ENCODE data around the gene PIRT. TPM values are rescaled to one million over a fixed set of nuclear protein-coding genes. Genes with fewer than 3 reads are reported as not detected.

PIRT gene
- total RNA-seq, 4 donors from 2014 or later: not detected

DNA sequence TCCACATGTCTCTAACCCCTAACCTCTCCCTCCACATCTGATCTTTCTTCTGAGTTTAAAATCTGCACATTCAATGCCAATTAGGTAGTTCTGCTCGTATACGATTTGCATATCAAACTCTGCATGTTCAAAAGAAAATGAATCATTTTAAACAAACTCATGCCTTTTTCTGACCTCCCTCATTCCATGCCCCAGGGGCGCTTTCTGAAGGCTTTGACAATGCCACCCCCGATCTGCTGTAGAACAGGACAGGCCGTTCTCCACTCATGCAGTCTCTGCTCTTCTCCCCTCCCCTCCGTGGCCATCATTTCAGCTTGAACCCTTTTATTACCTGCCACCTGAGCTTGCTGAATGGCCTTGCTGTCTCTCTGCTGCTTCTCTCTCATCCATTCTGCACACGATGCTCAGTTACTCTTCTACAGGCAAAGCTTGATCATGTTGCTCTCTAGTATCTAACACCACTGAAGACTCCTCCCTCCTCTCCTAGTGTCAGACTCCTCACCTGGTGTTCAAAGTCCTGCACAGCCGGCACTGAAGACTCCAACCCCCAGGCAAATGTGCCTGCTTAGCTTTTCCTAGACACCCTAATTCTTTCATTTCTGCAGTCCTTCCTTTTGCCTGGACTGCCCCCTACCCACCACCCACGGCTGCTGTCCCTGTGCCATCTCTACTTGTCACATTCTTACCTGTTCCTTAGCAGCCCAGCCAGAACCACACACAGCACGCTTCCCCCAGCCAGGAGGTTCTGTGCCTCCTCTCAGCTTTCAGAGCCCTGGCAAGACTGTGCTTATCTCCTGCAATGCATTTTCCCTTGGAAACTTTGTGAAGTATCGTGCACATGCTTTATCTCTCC is 40.2 kb downstream of the PIRT start:
- TF ChIP-seq, protein P1, sequence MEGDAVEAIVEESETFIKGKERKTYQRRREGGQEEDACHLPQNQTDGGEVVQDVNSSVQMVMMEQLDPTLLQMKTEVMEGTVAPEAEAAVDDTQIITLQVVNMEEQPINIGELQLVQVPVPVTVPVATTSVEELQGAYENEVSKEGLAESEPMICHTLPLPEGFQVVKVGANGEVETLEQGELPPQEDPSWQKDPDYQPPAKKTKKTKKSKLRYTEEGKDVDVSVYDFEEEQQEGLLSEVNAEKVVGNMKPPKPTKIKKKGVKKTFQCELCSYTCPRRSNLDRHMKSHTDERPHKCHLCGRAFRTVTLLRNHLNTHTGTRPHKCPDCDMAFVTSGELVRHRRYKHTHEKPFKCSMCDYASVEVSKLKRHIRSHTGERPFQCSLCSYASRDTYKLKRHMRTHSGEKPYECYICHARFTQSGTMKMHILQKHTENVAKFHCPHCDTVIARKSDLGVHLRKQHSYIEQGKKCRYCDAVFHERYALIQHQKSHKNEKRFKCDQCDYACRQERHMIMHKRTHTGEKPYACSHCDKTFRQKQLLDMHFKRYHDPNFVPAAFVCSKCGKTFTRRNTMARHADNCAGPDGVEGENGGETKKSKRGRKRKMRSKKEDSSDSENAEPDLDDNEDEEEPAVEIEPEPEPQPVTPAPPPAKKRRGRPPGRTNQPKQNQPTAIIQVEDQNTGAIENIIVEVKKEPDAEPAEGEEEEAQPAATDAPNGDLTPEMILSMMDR (IDR thresholded peaks at IDR 0.05; ENCODE audit: low read depth): no peak

DNA sequence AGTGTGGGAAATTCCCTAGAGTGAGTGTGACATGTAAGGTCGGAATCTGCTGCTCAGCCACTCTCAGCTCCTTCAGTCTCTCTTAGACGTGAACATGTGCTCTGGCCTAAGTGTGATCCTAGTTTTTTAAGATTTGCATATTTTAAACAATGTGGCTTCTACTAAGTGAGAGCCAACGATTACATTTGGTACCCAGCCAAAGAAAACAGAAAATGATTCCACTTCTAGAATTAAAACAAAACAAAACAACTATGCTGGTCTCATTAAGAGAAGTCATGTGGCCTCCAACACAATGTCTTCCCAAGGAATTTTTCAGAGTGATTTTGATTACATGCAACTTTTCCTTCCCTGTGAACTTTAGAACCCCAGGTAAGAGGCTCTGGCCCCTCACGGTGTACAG is 44.1 kb downstream of the PIRT start:
- TF ChIP-seq, protein P1 (IDR thresholded peaks at IDR 0.05; ENCODE audit: low read depth): no peak

DNA sequence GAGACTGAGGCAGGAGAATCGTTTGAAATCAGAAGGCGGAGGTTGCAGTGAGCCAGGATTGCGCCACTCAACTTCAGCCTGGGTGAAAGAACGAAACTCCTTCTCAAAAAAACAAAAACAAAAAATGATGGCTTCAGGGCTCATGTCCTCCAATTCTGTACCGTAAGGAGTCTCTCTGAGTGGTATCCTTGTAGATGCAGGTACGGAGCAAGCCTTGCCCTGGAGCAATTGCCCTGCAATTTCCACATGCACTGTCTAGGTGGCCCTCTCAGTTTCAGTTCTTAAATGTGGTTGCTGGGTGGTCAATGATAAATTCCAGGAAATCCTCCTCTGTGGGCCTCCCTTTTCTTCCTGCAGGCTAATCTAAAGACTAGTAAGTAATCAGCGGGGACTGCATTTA is 44.6 kb downstream of the PIRT start:
- TF ChIP-seq, protein P1 (IDR thresholded peaks at IDR 0.05; ENCODE audit: low read depth): no peak

DNA sequence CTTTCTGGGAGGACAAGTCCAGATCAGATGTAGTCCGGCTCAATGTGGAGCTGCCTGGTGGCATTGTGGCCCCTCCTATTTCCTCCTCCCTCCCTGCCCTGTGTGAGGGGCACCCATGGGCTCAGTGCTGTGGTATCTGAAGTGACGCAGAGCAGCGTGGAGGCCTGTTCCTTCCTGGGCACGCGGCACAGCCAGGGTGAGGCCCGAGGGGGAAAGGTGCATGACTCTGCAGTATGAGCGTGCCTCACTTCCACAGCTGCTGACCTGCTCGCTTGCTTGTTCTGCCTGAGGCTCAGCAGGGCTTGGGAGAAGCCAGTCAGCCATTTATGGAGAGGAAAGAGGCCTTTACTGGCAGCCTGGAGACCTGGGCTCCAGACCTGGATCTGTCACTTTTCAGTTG is 45.7 kb downstream of the PIRT start:
- TF ChIP-seq, protein P1 (IDR thresholded peaks at IDR 0.05; ENCODE audit: low read depth): no peak

DNA sequence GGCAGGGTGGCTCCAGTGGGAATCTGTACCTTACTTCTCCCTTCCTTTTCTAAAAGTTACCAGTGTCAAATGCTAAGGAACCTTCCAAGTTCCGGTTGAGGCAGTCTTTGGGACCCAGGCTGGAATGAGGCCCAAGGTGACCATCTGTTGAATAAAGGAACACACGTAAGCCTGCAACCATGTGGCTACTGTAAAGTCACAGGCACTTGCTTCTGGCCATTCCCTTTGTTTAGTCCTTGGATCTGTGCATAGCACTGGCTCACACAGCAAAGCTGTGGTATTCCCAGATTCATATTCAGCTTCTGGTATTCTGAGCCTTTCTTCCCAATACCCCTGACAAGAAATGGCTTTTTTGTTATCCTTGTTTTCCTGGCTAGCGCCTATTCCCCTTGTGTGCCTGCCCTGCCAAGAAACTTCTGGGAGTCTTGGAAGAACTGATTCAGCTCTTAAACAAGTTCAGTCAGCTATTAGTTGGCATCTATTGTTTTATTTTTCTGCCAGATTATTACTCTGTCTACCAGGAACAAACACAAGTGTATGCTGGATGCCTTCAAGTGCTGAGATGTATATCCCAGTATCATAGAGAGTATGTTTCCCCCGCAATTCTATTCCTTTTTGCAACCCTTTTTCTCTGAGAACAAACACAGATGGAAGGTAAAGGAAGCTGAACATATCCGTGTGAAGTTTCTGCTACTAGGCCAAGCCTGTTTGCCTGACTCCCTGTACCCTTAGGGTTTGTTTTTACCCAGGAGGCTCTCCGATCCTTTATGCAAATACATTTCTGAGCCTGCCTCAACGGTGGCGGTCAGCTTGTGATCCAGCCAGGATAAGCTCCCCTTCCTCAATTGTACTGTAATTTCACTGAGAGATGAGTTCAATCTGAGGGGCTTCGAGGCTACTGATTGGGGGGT is 47.1 kb downstream of the PIRT start:
- TF ChIP-seq, protein P1 (IDR thresholded peaks at IDR 0.05; ENCODE audit: low read depth): no peak

DNA sequence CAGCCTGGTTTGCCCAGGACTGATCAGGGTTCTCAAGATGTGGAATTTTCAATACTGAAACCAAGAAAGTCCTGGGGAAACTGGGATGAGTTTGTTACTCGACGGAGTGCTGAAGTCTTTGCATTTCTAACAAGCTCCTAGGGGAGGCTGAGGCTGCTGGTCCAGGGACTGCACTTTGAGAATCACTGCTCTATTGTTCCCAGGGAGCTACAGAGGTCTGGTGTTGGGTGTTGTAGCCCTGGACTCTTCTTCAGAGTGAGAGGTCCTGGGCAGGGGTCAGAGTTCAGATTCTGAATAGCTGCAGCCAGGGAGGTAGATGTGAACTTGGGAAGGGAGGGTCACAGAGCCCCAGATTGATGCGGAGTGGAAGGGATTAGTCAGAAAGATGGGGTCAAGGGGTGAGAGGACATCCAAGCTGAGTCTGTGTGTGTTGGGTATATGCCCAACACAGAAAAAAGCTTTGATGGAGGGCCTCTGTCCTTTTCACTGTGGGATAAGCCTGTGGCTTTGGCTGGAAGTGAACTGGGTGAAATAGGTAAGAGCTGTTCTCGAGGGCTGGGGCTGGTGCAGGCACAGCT is 48.1 kb downstream of the PIRT start:
- TF ChIP-seq, protein P1 (IDR thresholded peaks at IDR 0.05; ENCODE audit: low read depth): no peak
